Large intestine (tissue), 3 donors: ENCODE results near the gene PODNL1. TPM values are rescaled to one million over a fixed set of nuclear protein-coding genes. Genes with fewer than 3 reads are reported as not detected.

Experiments
- DNase-seq, 2 donors: peaks; one replicate each; pipeline versions ENCODE4 v3.0.0 to v3.0.0-alpha.2; 2013
- H3K27ac ChIP-seq: one replicate; pipeline ENCODE4 v1.5.1; 2013; ENCODE audit warnings: low read length
- H3K27me3 ChIP-seq: 2 replicates; pipeline ENCODE4 v1.6.1; 2013; ENCODE audit warnings: low read length; ENCODE audit not compliant: control insufficient read depth, insufficient read depth
- H3K36me3 ChIP-seq: 2 replicates; pipeline ENCODE4 v1.6.1; 2013; ENCODE audit warnings: low read length; ENCODE audit not compliant: control insufficient read depth, insufficient read depth
- H3K4me1 ChIP-seq: one replicate; pipeline ENCODE4 v1.6.1; 2013; ENCODE audit warnings: low read length; ENCODE audit not compliant: control insufficient read depth, insufficient read depth
- H3K4me3 ChIP-seq: one replicate; pipeline ENCODE4 v1.5.1; 2013; ENCODE audit warnings: low read length
- H3K9me3 ChIP-seq: one replicate; pipeline ENCODE4 v1.6.1; 2013; ENCODE audit warnings: mild to moderate bottlenecking, low read depth, low read length, moderate library complexity; ENCODE audit not compliant: control insufficient read depth
- WGBS: methylation state at CpG from one replicate; pipeline ENCODE4 v1.1.5; 2013; ENCODE audit warnings: low lambda C conversion rate; ENCODE audit not compliant: insufficient coverage; 5-methylcytosine and 5-hydroxymethylcytosine counted together
- polyA plus RNA-seq: library from polyadenylated mRNA; unstranded; fragments of 120-200 nt; gene quantifications from one replicate; pipeline ENCODE4 v1.2.1, GENCODE V29; 2013

The PODNL1 gene
- polyA plus RNA-seq, 1 donor: 1.6 TPM

DNA sequence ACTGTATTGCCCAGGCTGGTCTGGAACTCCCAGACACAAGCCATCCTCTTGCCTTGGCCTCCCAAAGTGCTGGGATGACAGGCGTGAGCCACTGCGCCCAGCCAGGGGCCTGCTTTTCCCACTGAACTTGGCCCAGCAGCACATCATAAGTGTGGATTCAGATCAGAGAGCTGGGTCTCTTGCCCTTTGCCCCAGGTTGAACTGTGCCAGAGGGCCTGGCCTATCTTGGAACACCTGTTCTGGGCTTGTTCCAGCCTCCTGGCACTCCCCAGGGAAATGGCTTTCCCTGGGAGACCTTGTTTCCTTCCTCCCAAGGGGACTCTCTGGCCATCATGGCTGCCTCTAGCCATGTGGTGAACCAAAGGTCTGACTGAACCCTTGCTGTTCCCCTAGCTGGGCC is 28.8 kb downstream of the PODNL1 start:
- H3K9me3 ChIP-seq: no peaks in the 10 kb centered on the region
- peaks cover 11% of the 10 kb centered on the region for H3K4me1 ChIP-seq
- H3K4me3 ChIP-seq: no peak overlapping the region
- no peak overlapping the region for H3K27ac ChIP-seq
- peaks cover 31% of the 10 kb centered on the region for H3K36me3 ChIP-seq
- peak in 1 of 2 donors; percentile 29 for DNase-seq
- WGBS: no CpG with 5 or more reads among the region's 2 CpGs
- no peaks in the 10 kb centered on the region for H3K27me3 ChIP-seq

DNA sequence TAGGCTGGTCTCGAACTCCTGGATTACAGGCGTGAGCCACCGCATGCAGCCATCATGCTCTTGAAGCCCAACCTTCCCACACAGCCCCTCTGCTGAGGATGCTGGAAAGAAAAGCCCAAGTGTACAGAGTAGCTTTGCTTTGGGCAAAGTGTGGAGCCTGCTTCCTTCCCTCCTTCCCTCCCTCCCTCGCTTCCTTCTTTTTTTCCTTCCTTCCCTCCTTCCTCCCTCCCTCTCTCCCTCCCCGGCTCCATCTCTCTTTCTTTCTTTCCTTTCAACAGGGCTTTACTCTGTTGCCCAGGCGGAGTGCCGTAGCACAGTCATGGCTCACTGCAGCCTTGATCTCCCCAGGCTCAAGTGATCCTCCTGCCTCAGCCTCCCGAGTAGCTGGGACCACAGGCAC is 29.5 kb downstream of the PODNL1 start:
- Histone ChIP-seq H3K9me3 (no peaks in the 10 kb centered on the region), H3K36me3 (peaks cover 30% of the 10 kb centered on the region), H3K27me3 (no peaks in the 10 kb centered on the region), H3K27ac (no peak overlapping the region), H3K4me3 (no peak overlapping the region), H3K4me1 (peaks cover 11% of the 10 kb centered on the region)
- DNase-seq: no peak
- 100% methylated on average over 2 of the region's 8 CpGs for WGBS

DNA sequence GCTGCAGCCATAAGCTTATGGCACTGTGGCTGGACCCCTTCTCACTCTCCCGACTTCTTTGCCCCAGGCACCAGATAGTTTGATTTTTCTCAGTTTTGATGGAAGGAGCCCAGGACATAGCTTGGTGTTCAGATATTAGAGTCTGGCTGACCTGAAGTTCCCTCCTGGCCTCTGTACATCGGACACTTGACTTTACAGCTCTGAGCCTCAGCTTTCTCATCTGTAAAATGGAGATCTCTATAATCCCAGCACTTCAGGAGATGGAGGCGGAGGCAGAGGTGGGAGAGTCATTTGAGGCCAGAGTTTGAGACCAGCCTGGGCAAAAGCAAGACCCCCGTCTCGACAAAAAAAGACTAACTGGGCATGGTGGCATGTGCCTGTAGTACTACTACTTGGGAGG is 31.3 kb downstream of the PODNL1 start:
- H3K4me1 ChIP-seq: peaks cover 11% of the 10 kb centered on the region
- peak overlapping the region; percentile 85 for H3K4me3 ChIP-seq
- no peaks in the 10 kb centered on the region for H3K27me3 ChIP-seq

DNA sequence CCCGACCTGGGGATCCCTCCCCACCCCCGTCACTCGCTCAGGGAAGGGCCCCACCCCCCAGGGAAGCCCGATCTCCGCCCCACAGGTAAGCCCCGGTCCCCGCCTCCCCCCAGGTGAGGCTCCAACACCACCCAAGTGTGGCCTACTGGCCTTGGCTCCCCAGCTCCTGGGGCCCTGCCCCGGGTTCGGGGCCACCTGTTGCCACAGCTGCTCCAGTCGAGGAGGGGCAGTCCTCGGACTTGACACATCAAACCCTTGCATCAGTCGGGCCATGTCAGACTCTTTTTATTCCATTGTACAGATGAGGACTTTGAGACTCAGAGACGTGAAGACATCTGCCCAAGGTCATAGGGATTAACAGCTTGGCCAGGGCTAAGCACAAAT is 31.7 kb downstream of the PODNL1 start:
- DNase-seq: peak; percentile 49 to 73

More for the DNA sequence above, 31.3 kb downstream of the PODNL1 start:
- Histone ChIP-seq H3K9me3 (no peaks in the 10 kb centered on the region), H3K27ac (peak overlapping the region; percentile 91), H3K36me3 (peaks cover 13% of the 10 kb centered on the region)
- no CpG with 5 or more reads among the region's 5 CpGs for WGBS
- no peak for DNase-seq

DNA sequence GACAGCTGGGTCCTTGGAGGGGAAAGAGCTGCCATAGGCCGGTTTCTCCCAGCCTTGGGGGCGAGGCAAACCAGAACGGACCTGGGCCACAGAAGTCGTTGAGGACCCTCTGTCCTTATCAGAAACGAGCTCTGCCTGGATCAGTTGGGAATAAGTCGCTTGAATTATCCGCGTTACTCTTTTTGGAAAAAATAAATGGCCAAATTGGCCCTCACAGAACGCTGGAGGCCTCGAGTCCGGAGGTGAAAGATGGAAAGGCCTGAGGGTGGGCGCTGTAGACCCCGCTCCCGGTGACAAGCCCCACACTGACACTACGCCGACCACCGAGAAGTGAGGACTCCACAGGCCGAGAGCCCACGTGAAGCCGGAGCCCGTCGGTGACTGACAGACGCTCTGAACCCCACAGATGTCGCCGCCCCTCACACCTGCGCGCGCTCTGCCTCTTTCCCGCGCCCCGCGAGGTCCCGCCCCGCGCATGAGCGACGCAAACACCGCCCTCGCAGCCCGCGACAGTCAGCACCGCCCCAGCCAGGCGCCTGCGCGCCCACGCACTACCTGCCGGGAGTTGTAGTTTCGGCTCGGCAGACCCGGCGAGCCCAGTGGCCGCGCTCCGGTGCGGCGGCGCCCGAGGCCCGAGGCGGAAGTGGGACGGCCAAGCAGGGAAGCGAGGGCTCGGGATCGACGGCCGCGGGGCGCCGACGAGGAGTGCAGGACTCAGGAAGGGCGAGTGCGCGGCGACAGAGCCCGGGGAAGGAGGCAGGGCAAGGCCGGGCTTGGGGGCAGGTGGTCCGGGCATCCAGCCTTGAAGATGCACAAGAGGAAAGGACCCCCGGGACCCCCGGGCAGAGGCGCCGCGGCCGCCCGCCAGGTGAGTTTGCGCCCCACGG is 32.3 kb downstream of the PODNL1 start, which contains the start of the genes BRME1 and CC2D1A:
TSS of gene BRME1 (minus strand) at position 484 of the 887 bp plus-strand sequence. CDS start 1,225 bp downstream, outside the sequence.
TSS of gene CC2D1A (plus strand) at position 568 of the 887 bp plus-strand sequence. CDS start at position 809, 241 bp downstream.
- Histone ChIP-seq H3K9me3 (no peaks in the 10 kb centered on the region), H3K4me1 (peaks cover 11% of the 10 kb centered on the region), H3K36me3 (peaks cover 11% of the 10 kb centered on the region), H3K27me3 (no peaks in the 10 kb centered on the region), H3K4me3 (peak within 1 kb of the TSS; percentile 85), H3K27ac (peak within 1 kb of the TSS; percentile 91)
- DNase-seq: peak; percentile 91 to 94
- no CpG with 5 or more reads among the region's 86 CpGs for WGBS

More for the DNA sequence above, 31.7 kb downstream of the PODNL1 start:
- H3K27ac ChIP-seq: peak overlapping the region; percentile 91
- H3K36me3 ChIP-seq: peaks cover 13% of the 10 kb centered on the region
- H3K27me3 ChIP-seq: no peaks in the 10 kb centered on the region
- peak overlapping the region; percentile 85 for H3K4me3 ChIP-seq
- H3K9me3 ChIP-seq: no peaks in the 10 kb centered on the region
- WGBS: no CpG with 5 or more reads among the region's 13 CpGs
- peaks cover 11% of the 10 kb centered on the region for H3K4me1 ChIP-seq

DNA sequence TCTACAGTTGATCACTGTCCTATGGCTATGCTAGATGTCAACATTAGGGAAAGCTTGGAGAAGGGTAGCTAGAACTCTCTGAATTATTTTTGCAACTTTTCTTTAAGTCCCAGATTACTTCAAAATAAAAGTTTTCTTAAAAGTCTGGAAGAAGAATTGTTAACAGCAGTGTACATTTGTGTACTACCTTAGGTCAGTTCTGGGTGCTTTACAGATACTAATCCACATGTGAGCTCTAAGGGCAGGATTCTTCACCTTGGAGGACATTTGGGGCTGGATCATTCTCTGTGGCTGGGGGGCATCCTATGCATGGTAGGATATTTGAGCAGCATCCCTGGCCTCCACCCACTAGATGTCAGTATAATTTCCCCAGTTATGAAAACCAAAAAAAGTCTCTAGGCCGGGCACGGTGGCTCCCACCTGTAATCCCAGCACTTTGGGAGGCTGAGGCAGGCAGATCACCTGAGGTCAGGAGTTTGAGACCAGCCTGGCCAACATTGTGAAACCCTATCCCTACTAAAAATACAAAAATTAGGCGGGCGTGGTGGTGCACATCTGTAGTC is 35.1 kb downstream of the PODNL1 start:
- Histone ChIP-seq H3K9me3 (no peaks in the 10 kb centered on the region), H3K4me1 (peaks cover 11% of the 10 kb centered on the region), H3K27ac (no peak overlapping the region), H3K27me3 (no peaks in the 10 kb centered on the region), H3K36me3 (no peaks in the 10 kb centered on the region), H3K4me3 (no peak overlapping the region)
- DNase-seq: no peak
- 90% methylated on average over 2 of the region's 4 CpGs for WGBS

DNA sequence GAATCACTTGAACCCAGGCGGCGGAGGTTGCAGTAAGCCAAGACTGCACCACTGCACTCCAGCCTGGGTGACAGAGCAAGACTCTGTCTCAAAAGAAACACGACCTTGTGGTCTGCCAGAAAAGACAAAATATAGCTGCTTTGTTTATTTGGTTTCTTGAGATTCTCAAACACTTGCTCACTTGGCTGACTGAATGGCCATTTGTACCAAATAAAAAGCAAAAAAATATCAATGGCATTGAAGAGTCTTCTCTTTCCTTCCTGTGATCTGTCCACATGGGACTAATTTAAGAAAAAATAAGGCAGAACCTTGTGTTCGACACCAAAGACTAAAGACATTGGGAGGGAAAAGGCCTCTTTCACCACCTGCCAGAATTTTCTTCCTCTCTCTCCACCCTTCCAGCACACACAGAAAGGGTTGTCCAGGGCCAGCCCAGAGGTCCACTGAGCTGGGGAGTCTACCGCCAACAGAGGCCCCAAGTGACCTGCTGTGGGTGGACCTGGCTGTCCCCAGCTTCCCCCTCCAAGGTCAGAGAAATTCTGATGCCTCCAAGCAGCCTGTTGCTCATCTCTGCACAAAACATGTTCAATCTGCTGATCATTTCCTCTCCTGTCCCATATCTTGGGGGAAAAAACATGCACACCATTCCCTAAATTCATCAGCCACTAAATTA is 38.2 kb downstream of the PODNL1 start:
- Histone ChIP-seq H3K36me3 (no peaks in the 10 kb centered on the region), H3K9me3 (no peaks in the 10 kb centered on the region), H3K27me3 (no peaks in the 10 kb centered on the region), H3K4me3 (no peak overlapping the region), H3K27ac (no peak overlapping the region), H3K4me1 (no peaks in the 10 kb centered on the region)
- WGBS: no CpG with 5 or more reads among the region's 5 CpGs
- DNase-seq: no peak

DNA sequence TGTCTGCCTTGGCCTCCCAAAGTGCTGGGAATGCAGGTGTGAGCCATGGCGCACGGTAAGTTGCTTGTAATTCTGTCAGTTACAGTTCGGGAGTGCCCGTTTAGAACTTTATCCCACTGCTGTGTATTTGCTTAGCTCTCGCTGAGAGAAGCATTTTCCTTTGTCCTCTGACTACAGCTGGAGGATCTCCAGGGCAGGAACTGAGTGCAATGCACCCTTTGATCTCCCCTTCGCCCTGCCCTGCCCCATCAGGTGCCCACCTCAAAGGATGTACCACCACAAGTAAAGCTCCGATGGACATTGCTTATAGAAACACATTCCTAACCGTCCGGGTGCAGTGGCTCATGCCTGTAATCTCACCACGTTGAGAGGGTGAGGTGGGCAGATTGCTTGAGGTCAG is 38.8 kb downstream of the PODNL1 start:
- no CpG with 5 or more reads among the region's 10 CpGs for WGBS
- Histone ChIP-seq H3K9me3 (no peaks in the 10 kb centered on the region), H3K27ac (peak overlapping the region; percentile 25), H3K4me3 (no peak overlapping the region), H3K27me3 (no peaks in the 10 kb centered on the region), H3K4me1 (no peaks in the 10 kb centered on the region), H3K36me3 (no peaks in the 10 kb centered on the region)
- peak; percentile 45 to 73 for DNase-seq

DNA sequence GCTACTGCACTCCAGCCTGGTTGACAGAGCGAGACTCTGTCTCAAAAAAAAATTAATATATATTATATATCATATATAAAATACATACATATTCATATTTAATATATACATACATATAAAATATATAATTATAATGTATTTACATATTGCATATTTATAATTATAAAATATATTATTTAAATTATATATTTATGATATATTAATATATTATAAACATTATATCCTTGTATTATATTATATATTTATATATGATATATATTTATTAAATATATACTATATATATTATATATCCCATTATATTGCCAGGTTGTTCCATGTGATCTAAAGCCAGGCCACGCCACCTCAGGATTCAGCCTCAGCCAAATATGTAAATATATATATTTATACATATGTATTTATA is 42.0 kb downstream of the PODNL1 start:
- Histone ChIP-seq H3K9me3 (no peaks in the 10 kb centered on the region), H3K4me1 (peaks cover 5% of the 10 kb centered on the region), H3K27me3 (no peaks in the 10 kb centered on the region), H3K4me3 (no peak overlapping the region), H3K36me3 (no peaks in the 10 kb centered on the region), H3K27ac (no peak overlapping the region)
- DNase-seq: no peak
- 100% methylated on average over 1 of the region's 2 CpGs for WGBS

DNA sequence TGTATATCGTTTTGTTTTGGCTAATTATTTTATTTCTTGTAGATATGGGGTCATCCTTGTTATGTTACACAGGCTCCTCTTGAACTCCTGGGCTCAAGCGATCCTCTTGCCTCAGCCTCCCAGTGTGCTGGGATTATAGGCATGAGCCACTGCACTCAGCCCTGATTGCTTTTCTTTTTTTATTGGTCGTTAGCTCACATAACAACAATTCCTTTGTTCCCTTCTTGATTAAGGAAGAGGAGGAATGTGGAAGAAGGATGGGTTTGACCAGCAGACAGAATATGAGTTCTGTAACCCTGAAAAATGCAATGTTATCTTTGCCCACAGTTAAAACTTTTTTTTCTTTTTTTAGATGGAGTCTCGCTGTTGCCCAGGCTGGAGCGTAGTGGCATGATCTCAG is 43.7 kb downstream of the PODNL1 start:
- Histone ChIP-seq H3K4me1 (peaks cover 5% of the 10 kb centered on the region), H3K27ac (no peak overlapping the region), H3K27me3 (no peaks in the 10 kb centered on the region), H3K9me3 (no peaks in the 10 kb centered on the region), H3K36me3 (no peaks in the 10 kb centered on the region), H3K4me3 (no peak overlapping the region)
- WGBS: no CpG with 5 or more reads among the region's 5 CpGs
- no peak for DNase-seq
